Rectal smooth muscle tissue (tissue), 1 donor: ENCODE results near the gene MPZL2.
A peak's percentile ranks its signal among the peaks of the same experiment; 100 is the strongest.

Experiments
- H3K27ac ChIP-seq: one replicate; pipeline ENCODE4 v1.7.0; 2013; ENCODE audit warnings: low read depth, low read length, inconsistent platforms
- H3K27me3 ChIP-seq: one replicate; pipeline ENCODE4 v1.7.0; 2013; ENCODE audit warnings: low read length; ENCODE audit not compliant: control insufficient read depth, insufficient read depth
- H3K36me3 ChIP-seq: one replicate; pipeline ENCODE4 v1.7.0; 2013; ENCODE audit warnings: low read length; ENCODE audit not compliant: control insufficient read depth, insufficient read depth
- H3K4me1 ChIP-seq: one replicate; pipeline ENCODE4 v1.7.0; 2013; ENCODE audit warnings: low read length; ENCODE audit not compliant: control insufficient read depth, insufficient read depth
- H3K4me3 ChIP-seq: one replicate; pipeline ENCODE4 v1.7.0; 2013; ENCODE audit warnings: low read length
- H3K9ac ChIP-seq: one replicate; pipeline ENCODE4 v1.7.0; 2013; ENCODE audit warnings: low read length

The MPZL2 gene

GRCh38 chr11:118251858-118252652, 12.0 kb downstream of the MPZL2 start, which contains the start of gene MPZL3:
Gene MPZL3 (minus strand): TSS chr11:118252365. CDS start chr11:118252294, 71 bp downstream.
- Histone ChIP-seq H3K9ac (peak within 1 kb of the TSS; percentile 34), H3K4me3 (peak within 1 kb of the TSS; percentile 78), H3K36me3 (no peaks in the 10 kb centered on the region), H3K27me3 (no peaks in the 10 kb centered on the region), H3K27ac (no peak within 1 kb of the TSS), H3K4me1 (no peaks in the 10 kb centered on the region)

GRCh38 chr11:118247041-118247440, 17.1 kb downstream of the MPZL2 start:
- no peak overlapping the region for H3K9ac ChIP-seq
- H3K27ac ChIP-seq: no peak overlapping the region
- H3K4me1 ChIP-seq: no peaks in the 10 kb centered on the region
- no peak overlapping the region for H3K4me3 ChIP-seq
- H3K36me3 ChIP-seq: no peaks in the 10 kb centered on the region
- H3K27me3 ChIP-seq: no peaks in the 10 kb centered on the region

- Histone ChIP-seq H3K9ac (no peak overlapping the region), H3K4me3 (no peak overlapping the region), H3K27me3 (no peaks in the 10 kb centered on the region), H3K4me1 (no peaks in the 10 kb centered on the region), H3K27ac (no peak overlapping the region), H3K36me3 (no peaks in the 10 kb centered on the region)
Measured at GRCh38 chr11:118245936-118246562, 18.0 kb downstream of the MPZL2 start.

GRCh38 chr11:118243993-118244762, 19.9 kb downstream of the MPZL2 start:
- H3K4me1 ChIP-seq: no peaks in the 10 kb centered on the region

GRCh38 chr11:118243161-118243560, 20.9 kb downstream of the MPZL2 start:
- H3K4me1 ChIP-seq: no peaks in the 10 kb centered on the region
- H3K4me3 ChIP-seq: no peak overlapping the region
- no peak overlapping the region for H3K9ac ChIP-seq
- no peak overlapping the region for H3K27ac ChIP-seq
- no peaks in the 10 kb centered on the region for H3K36me3 ChIP-seq
- no peaks in the 10 kb centered on the region for H3K27me3 ChIP-seq

More at GRCh38 chr11:118243993-118244762, 19.9 kb downstream of the MPZL2 start:
- H3K27me3 ChIP-seq: no peaks in the 10 kb centered on the region
- no peak overlapping the region for H3K9ac ChIP-seq
- no peak overlapping the region for H3K27ac ChIP-seq
- H3K4me3 ChIP-seq: no peak overlapping the region
- H3K36me3 ChIP-seq: no peaks in the 10 kb centered on the region

- no peak overlapping the region for H3K9ac ChIP-seq
Measured at GRCh38 chr11:118241764-118242098, 22.4 kb downstream of the MPZL2 start.

GRCh38 chr11:118240999-118241763, 22.9 kb downstream of the MPZL2 start:
- no peaks in the 10 kb centered on the region for H3K27me3 ChIP-seq
- no peaks in the 10 kb centered on the region for H3K4me1 ChIP-seq
- no peak overlapping the region for H3K9ac ChIP-seq
- H3K4me3 ChIP-seq: no peak overlapping the region
- no peaks in the 10 kb centered on the region for H3K36me3 ChIP-seq
- H3K27ac ChIP-seq: no peak overlapping the region

More at GRCh38 chr11:118241764-118242098, 22.4 kb downstream of the MPZL2 start:
- Histone ChIP-seq H3K36me3 (no peaks in the 10 kb centered on the region), H3K27me3 (no peaks in the 10 kb centered on the region), H3K27ac (no peak overlapping the region), H3K4me1 (no peaks in the 10 kb centered on the region), H3K4me3 (no peak overlapping the region)

- H3K36me3 ChIP-seq: no peaks in the 10 kb centered on the region
- no peaks in the 10 kb centered on the region for H3K4me1 ChIP-seq
- H3K4me3 ChIP-seq: no peak overlapping the region
- no peak overlapping the region for H3K9ac ChIP-seq
- no peaks in the 10 kb centered on the region for H3K27me3 ChIP-seq
- no peak overlapping the region for H3K27ac ChIP-seq
Measured at GRCh38 chr11:118239509-118240205, 24.4 kb downstream of the MPZL2 start.

GRCh38 chr11:118238929-118239328, 25.2 kb downstream of the MPZL2 start:
- Histone ChIP-seq H3K27ac (no peak overlapping the region), H3K4me1 (no peaks in the 10 kb centered on the region), H3K9ac (no peak overlapping the region)

GRCh38 chr11:118238421-118238820, 25.7 kb downstream of the MPZL2 start:
- no peaks in the 10 kb centered on the region for H3K27me3 ChIP-seq
- no peak overlapping the region for H3K9ac ChIP-seq
- H3K4me3 ChIP-seq: no peak overlapping the region
- no peaks in the 10 kb centered on the region for H3K36me3 ChIP-seq
- H3K4me1 ChIP-seq: no peaks in the 10 kb centered on the region
- H3K27ac ChIP-seq: no peak overlapping the region

More at GRCh38 chr11:118238929-118239328, 25.2 kb downstream of the MPZL2 start:
- Histone ChIP-seq H3K4me3 (no peak overlapping the region), H3K27me3 (no peaks in the 10 kb centered on the region), H3K36me3 (no peaks in the 10 kb centered on the region)

- Histone ChIP-seq H3K4me1 (no peaks in the 10 kb centered on the region), H3K4me3 (no peak overlapping the region), H3K36me3 (peaks cover 2% of the 10 kb centered on the region), H3K9ac (no peak overlapping the region), H3K27me3 (no peaks in the 10 kb centered on the region), H3K27ac (no peak overlapping the region)
Measured at GRCh38 chr11:118236170-118236569, 27.9 kb downstream of the MPZL2 start.
